Hepatocyte (in vitro differentiated cells): ENCODE measurements around the gene ORC1.

Source experiments
- EZH2 ChIP-seq: fragments of 200-600 bp; sonication (generic); IDR thresholded peaks from 2 replicates; pipeline ENCODE4 v1.6.1; 2016; ENCODE audit warnings: antibody characterized with exemption, mild to moderate bottlenecking, borderline replicate concordance
- TF ChIP-seq, protein P1 (sequence below): fragments of 200-600 bp; sonication (generic); IDR thresholded peaks from 2 replicates; pipeline ENCODE4 v1.5.1; 2016; ENCODE audit warnings: antibody characterized with exemption, mild to moderate bottlenecking; ENCODE audit not compliant: poor library complexity

DNA sequence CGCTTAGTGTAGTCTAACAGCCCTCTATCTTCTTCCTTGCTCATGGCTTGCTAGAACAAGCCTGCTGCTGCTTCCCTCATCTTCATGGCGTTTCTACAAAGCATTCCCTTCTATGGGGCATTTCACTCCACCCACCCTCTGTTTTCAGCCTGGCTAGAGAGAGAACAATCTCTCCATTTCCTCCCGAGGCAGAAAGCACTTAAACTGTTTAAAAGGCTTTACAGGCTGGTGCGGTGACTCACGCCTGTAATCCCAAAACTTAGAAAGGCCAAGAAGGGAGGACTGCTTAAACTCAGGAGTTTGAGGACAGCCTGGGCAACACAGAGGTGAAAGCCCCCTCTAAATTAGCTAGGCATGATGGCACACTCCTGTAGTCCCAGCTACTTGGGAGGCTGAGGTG lies 17.8 kb downstream of the ORC1 start:
- TF ChIP-seq, protein P1, sequence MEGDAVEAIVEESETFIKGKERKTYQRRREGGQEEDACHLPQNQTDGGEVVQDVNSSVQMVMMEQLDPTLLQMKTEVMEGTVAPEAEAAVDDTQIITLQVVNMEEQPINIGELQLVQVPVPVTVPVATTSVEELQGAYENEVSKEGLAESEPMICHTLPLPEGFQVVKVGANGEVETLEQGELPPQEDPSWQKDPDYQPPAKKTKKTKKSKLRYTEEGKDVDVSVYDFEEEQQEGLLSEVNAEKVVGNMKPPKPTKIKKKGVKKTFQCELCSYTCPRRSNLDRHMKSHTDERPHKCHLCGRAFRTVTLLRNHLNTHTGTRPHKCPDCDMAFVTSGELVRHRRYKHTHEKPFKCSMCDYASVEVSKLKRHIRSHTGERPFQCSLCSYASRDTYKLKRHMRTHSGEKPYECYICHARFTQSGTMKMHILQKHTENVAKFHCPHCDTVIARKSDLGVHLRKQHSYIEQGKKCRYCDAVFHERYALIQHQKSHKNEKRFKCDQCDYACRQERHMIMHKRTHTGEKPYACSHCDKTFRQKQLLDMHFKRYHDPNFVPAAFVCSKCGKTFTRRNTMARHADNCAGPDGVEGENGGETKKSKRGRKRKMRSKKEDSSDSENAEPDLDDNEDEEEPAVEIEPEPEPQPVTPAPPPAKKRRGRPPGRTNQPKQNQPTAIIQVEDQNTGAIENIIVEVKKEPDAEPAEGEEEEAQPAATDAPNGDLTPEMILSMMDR = no peak
- no peak for TF ChIP-seq EZH2
